HepG2 (cell line): Measurements from ENCODE around the gene AK2. TPM values are rescaled to one million over a fixed set of nuclear protein-coding genes. Genes with fewer than 3 reads are reported as not detected.
A peak's percentile ranks its signal among the peaks of the same experiment; 100 is the strongest.

Experiments
- CAMTA2 ChIP-seq: sonication (generic); formaldehyde crosslinking; IDR thresholded peaks from 2 replicates; pipeline ENCODE4 v1.4.0; 2020; ENCODE audit warnings: mild to moderate bottlenecking, missing genetic modification reagents, borderline replicate concordance
- GATAD1 ChIP-seq: IDR thresholded peaks from 2 replicates; pipeline ENCODE4 v1.6.1; 2016; ENCODE audit warnings: missing genetic modification reagents, missing compliant biosample characterization
- GLI4 ChIP-seq: sonication (generic); formaldehyde crosslinking; IDR thresholded peaks from 2 replicates; pipeline ENCODE4 v1.5.1; 2020; ENCODE audit warnings: missing genetic modification reagents, mild to moderate bottlenecking, moderate library complexity, borderline replicate concordance
- JUNB ChIP-seq: sonication (generic); formaldehyde crosslinking; IDR thresholded peaks from 2 replicates; pipeline ENCODE4 v1.8.0; 2022; ENCODE audit warnings: missing genetic modification reagents, mild to moderate bottlenecking, borderline replicate concordance
- PPARG ChIP-seq: conservative IDR thresholded peaks from 2 replicates; pipeline ENCODE4 v1.6.1; 2016; ENCODE audit warnings: missing biosample characterization, missing genetic modification reagents
- SMAD9 ChIP-seq: sonication (generic); formaldehyde crosslinking; IDR thresholded peaks from 2 replicates; pipeline ENCODE4 v1.5.1; 2020; ENCODE audit warnings: mild to moderate bottlenecking, missing genetic modification reagents
- TBX3 ChIP-seq: fragments of 450-650 bp; IDR thresholded peaks from 2 replicates; pipeline ENCODE4 v1.6.1; 2017; ENCODE audit warnings: antibody characterized with exemption, mild to moderate bottlenecking, inconsistent platforms, borderline replicate concordance
- TRIM24 ChIP-seq: sonication (generic); formaldehyde crosslinking; IDR thresholded peaks from 2 replicates; pipeline ENCODE4 v1.8.0; 2022; ENCODE audit warnings: mild to moderate bottlenecking, missing genetic modification reagents
- ZFP1 ChIP-seq: IDR thresholded peaks from 2 replicates; pipeline ENCODE4 v1.6.1; 2016
- ZNF292 ChIP-seq: sonication (generic); formaldehyde crosslinking; IDR thresholded peaks from 2 replicates; pipeline ENCODE4 v1.8.1; 2022; ENCODE audit warnings: mild to moderate bottlenecking, low read depth, missing genetic modification reagents, borderline replicate concordance
- ZNF768 ChIP-seq: sonication (generic); formaldehyde crosslinking; IDR thresholded peaks from 2 replicates; pipeline ENCODE4 v1.4.0; 2020; ENCODE audit warnings: missing genetic modification reagents
- ZSCAN20 ChIP-seq: sonication (generic); formaldehyde crosslinking; IDR thresholded peaks from 2 replicates; pipeline ENCODE4 v1.4.0; 2020; ENCODE audit warnings: missing genetic modification reagents, mild to moderate bottlenecking, borderline replicate concordance
- ZSCAN29 ChIP-seq: sonication (generic); formaldehyde crosslinking; conservative IDR thresholded peaks from 2 replicates; pipeline ENCODE4 v1.4.0; 2020; ENCODE audit warnings: mild to moderate bottlenecking, missing genetic modification reagents
- polyA plus RNA-seq, 8 experiments: library from polyadenylated mRNA; depleted of rRNA in 3 of 8; stranded (reverse) in 7 of 8; unstranded in 1 of 8; fragments of >200 nt; fragmentation: Illumina TruSeq in 4 of 8; extraction: Trizol in 4 of 8; gene quantifications; 2 replicates each; pipeline versions ENCODE4 v1.2.1 to v1.2.3, GENCODE V29; 2011 to 2016; ENCODE audit warnings: low read depth in 4 of 8, missing spikeins in 1 of 8, mixed read lengths in 1 of 8; ENCODE audit not compliant: insufficient read depth in 1 of 8
- total RNA-seq, 5 experiments: library from RNA; depleted of rRNA; stranded (reverse); fragments of >200 nt; fragmentation: Illumina TruSeq; extraction: Trizol; gene quantifications; 2 replicates each; pipeline ENCODE4 v1.2.3, GENCODE V29; 2016; ENCODE audit warnings: low read depth in 1 of 5
- TF ChIP-seq, protein P1 (sequence below): sonication (generic); formaldehyde crosslinking; IDR thresholded peaks from 2 replicates; pipeline ENCODE4 v1.8.0; 2022; ENCODE audit warnings: missing genetic modification reagents, mild to moderate bottlenecking, inconsistent platforms, borderline replicate concordance
- TF ChIP-seq, protein P2 (sequence below): sonication (generic); formaldehyde crosslinking; IDR thresholded peaks from 2 replicates; pipeline ENCODE4 v1.8.0; 2022; ENCODE audit warnings: mild to moderate bottlenecking, missing genetic modification reagents; ENCODE audit not compliant: insufficient replicate concordance
- TF ChIP-seq, protein P3 (sequence below): sonication (generic); formaldehyde crosslinking; IDR thresholded peaks from 2 replicates; pipeline ENCODE4 v1.4.0; 2020; ENCODE audit warnings: mild to moderate bottlenecking, low read depth, missing genetic modification reagents
- TF ChIP-seq, protein P4 (sequence below), 2 experiments: IDR thresholded peaks; 2 replicates each; pipeline ENCODE4 v1.6.1; 2011 to 2012; ENCODE audit warnings: low read length in 2 of 2, borderline replicate concordance in 1 of 2, low read depth in 1 of 2, mild to moderate bottlenecking in 1 of 2, moderate library complexity in 1 of 2
- TF ChIP-seq, protein P5 (sequence below): sonication (generic); formaldehyde crosslinking; IDR thresholded peaks from 2 replicates; pipeline ENCODE4 v1.4.0; 2020; ENCODE audit warnings: mild to moderate bottlenecking, missing genetic modification reagents

Gene AK2
- total and polyA plus RNA-seq, 2 of the 13 experiments (the other 11 are each of a cell fraction or from before 2014, with no cell fraction given), result 170 to 188 TPM

DNA sequence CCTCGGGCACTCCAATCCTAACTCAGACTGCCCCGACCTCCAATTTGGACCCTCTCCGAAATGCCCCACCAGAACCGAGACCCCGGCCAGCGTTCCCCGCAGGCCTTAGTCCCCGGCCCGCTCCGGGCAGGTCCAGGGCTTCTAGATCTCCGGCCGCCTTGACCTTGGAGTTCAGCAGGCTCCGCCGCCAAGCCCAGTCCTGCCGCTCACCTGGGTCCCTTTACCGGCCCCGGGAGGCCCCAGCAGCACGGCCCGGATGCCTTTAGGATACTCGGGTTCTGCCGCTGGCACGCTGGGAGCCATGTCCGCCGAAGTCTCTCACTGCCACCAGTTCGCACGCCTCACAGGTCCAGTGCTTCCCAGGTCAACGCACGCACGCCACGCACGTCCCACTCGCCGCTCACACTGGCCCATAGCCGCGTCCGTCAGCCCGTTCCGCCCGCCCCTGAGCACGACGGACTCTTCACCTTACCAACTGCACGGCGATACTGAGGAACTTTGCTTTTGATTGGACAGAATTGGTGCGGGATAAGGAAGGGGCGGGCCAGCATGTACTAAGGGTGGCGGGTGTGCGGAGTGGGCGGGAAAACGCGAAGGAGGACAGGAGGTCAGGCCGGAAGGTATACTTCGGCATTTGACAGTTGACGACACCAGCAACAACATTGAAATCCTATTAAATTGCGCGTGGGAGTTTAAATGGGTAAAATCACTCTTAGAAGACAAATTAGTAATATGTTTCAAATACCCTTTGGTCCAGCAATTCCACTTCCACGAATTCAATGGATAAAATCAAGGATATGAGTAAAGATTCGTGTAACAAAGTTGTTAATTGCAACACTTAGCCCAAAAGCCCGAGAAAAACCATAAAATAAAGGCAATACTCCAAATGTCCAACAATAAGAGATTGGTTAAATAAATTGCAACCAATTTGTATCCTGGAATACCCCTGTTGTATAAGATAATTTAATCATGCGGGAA, at the start of gene AK2 (continued):
- TF ChIP-seq TRIM24 (CRISPR knock-in tag) (no peak), CAMTA2 (CRISPR knock-in tag) (no peak), ZNF768 (CRISPR knock-in tag) (peak; percentile 80; the same call in 1 of the 2 replicates), GATAD1 (CRISPR knock-in tag) (peak; percentile 87), ZNF292 (CRISPR knock-in tag) (peak; percentile 84), ZFP1 (no peak), GLI4 (CRISPR knock-in tag) (no peak; the same call in 1 of the 2 replicates), SMAD9 (CRISPR knock-in tag) (peak; percentile 22; the same call in 1 of the 2 replicates), PPARG (CRISPR knock-in tag) (peak; percentile 10; the same call in 1 of the 2 replicates), ZSCAN20 (no peak), TBX3 (peak; percentile 85), JUNB (CRISPR knock-in tag) (peak; percentile 85), ZSCAN29 (CRISPR knock-in tag) (peak; percentile 68; the same call in 1 of the 2 replicates)
- TF ChIP-seq, protein P1, sequence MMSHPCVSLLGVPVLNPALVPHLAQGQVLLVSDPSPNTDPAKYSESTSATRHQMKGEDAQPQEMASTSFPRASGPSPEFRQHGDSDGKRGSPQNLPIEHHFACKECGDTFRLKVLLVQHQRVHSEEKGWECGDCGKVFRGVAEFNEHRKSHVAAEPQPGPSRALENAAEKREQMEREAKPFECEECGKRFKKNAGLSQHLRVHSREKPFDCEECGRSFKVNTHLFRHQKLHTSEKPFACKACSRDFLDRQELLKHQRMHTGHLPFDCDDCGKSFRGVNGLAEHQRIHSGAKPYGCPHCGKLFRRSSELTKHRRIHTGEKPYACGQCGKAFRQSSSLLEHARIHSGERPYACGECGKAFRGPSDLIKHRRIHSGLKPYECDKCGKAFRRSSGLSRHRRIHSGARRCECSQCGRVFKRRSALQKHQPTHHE, result peak; percentile 82
- TF ChIP-seq, protein P2, sequence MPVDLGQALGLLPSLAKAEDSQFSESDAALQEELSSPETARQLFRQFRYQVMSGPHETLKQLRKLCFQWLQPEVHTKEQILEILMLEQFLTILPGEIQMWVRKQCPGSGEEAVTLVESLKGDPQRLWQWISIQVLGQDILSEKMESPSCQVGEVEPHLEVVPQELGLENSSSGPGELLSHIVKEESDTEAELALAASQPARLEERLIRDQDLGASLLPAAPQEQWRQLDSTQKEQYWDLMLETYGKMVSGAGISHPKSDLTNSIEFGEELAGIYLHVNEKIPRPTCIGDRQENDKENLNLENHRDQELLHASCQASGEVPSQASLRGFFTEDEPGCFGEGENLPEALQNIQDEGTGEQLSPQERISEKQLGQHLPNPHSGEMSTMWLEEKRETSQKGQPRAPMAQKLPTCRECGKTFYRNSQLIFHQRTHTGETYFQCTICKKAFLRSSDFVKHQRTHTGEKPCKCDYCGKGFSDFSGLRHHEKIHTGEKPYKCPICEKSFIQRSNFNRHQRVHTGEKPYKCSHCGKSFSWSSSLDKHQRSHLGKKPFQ, result peak; percentile 92
- TF ChIP-seq, protein P3, sequence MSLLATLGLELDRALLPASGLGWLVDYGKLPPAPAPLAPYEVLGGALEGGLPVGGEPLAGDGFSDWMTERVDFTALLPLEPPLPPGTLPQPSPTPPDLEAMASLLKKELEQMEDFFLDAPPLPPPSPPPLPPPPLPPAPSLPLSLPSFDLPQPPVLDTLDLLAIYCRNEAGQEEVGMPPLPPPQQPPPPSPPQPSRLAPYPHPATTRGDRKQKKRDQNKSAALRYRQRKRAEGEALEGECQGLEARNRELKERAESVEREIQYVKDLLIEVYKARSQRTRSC, result peak; percentile 96
- TF ChIP-seq, protein P4, sequence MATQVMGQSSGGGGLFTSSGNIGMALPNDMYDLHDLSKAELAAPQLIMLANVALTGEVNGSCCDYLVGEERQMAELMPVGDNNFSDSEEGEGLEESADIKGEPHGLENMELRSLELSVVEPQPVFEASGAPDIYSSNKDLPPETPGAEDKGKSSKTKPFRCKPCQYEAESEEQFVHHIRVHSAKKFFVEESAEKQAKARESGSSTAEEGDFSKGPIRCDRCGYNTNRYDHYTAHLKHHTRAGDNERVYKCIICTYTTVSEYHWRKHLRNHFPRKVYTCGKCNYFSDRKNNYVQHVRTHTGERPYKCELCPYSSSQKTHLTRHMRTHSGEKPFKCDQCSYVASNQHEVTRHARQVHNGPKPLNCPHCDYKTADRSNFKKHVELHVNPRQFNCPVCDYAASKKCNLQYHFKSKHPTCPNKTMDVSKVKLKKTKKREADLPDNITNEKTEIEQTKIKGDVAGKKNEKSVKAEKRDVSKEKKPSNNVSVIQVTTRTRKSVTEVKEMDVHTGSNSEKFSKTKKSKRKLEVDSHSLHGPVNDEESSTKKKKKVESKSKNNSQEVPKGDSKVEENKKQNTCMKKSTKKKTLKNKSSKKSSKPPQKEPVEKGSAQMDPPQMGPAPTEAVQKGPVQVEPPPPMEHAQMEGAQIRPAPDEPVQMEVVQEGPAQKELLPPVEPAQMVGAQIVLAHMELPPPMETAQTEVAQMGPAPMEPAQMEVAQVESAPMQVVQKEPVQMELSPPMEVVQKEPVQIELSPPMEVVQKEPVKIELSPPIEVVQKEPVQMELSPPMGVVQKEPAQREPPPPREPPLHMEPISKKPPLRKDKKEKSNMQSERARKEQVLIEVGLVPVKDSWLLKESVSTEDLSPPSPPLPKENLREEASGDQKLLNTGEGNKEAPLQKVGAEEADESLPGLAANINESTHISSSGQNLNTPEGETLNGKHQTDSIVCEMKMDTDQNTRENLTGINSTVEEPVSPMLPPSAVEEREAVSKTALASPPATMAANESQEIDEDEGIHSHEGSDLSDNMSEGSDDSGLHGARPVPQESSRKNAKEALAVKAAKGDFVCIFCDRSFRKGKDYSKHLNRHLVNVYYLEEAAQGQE (IDR thresholded peaks at IDR 0.05; ENCODE audit: borderline replicate concordance in 1 of 2, low read depth in 1 of 2, low read length in 2 of 2), result no peak
- TF ChIP-seq, protein P5, sequence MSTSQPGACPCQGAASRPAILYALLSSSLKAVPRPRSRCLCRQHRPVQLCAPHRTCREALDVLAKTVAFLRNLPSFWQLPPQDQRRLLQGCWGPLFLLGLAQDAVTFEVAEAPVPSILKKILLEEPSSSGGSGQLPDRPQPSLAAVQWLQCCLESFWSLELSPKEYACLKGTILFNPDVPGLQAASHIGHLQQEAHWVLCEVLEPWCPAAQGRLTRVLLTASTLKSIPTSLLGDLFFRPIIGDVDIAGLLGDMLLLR (CRISPR knock-in tag), result peak; percentile 98
